GM19240 (cell line): ENCODE data around the gene MMP25.

Experiments used
- DNase-seq: peaks from one replicate; pipeline ENCODE4 v3.0.0; 2011; ENCODE audit warnings: low spot score; ENCODE audit not compliant: insufficient read length

MMP25 gene, protein sequence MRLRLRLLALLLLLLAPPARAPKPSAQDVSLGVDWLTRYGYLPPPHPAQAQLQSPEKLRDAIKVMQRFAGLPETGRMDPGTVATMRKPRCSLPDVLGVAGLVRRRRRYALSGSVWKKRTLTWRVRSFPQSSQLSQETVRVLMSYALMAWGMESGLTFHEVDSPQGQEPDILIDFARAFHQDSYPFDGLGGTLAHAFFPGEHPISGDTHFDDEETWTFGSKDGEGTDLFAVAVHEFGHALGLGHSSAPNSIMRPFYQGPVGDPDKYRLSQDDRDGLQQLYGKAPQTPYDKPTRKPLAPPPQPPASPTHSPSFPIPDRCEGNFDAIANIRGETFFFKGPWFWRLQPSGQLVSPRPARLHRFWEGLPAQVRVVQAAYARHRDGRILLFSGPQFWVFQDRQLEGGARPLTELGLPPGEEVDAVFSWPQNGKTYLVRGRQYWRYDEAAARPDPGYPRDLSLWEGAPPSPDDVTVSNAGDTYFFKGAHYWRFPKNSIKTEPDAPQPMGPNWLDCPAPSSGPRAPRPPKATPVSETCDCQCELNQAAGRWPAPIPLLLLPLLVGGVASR

DNA sequence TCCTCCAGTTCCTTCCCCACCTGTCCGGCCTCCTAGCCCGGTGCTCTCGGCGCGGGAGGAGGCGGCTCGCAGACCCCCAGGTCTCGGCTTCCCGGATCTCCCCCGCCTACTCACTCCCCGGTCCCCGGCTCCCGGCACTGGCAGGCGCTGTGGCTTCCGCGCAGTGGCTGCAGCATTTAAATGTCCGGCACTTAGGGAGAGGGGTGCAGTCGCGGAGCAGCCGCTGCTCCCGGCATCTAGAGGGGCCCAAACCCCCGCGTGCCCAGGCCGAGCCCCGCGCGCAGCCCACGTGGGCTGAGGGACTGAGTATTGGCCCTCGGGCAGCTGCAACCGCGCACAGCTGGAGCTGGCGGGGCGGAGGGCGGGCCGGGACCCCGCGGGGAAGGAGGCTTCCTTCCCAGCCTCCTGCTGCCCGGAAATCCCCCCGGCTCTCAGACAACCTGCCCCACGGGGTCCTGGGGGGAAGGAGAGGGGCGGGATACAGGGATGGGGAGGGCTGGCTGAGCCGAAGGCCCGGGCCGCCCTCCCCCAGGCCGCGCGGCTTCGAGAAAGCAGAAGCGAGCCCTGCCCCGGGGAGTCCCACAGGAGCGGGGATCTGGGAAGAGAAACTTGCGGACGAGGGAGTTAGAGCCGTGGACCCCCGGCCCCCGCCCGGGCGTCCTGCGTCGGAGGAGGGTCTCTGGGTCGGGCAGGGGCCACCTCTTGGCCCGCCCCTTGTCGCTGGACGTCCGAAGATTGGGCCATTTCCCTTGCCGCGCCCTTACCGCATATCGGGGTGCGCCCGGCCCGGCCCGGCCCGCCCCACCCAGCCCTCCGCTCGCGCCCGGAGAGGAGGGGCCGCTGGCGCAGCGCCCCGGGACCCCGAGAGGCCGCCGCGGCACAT lies at the start of gene MMP25:
Gene MMP25 (plus strand): TSS at position 804 of the 883 bp plus-strand sequence. CDS start 357 bp downstream, outside the sequence.
- no peak for DNase-seq

DNA sequence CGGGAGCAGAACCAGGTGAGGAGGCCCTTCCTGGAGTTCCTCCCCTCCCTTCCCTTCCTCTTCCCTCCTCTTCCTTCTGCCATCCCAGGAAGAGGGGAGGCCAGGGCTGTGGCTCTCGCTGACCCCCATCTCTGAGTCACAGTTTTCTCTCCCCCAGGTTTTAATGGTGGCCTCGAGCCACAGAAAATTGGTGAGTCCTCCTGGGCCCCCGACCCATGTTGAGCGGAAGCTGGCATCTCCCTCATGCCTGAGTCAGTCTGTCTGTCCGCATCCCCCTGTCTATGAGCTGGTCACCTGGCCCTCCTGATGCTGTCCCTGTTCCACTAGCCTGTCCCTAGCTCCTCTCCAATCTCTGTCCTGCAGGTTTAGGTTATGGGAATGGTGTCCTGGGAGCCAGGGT lies 46.4 kb upstream of the MMP25 start:
- DNase-seq: no peak

DNA sequence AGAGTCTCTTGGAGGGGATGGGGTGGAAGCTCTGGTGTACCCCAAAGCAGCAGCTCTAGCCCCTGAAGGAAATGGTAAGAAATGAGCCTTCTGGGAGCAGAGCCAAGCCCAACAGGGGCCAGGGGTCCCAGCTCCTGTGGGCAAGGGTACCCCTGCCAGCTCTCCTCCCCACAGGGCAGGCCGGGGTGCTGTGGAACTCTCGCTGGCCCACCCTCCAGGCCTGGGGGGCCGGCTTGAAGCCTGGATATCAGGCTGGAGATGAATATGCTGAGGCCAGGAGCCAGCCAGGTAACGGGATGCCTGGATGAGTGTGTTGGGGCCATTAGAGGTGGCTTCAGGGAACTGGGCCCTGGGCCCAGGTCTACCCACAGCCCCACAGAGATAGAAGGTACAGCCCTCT lies 45.8 kb upstream of the MMP25 start:
- no peak for DNase-seq

DNA sequence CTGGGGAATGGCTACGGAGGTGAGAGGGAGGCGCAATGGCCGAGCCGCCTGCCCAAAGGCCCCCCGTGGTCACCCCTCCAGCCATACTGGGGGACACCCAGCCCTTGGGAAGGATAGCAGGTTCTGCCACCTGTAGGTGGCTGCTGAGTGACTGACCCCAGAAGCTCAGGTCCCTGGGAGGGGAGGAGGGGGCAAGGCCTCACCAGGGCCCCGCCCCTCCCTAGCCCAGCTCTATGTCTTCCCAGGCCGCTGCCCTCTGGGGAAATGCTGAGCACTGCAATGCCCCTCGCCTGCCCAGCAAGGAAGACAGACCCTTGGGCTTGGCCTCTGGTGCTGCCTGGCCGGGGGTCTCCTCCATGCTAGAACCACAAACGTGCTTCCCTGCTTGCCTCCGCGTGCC lies 45.0 kb upstream of the MMP25 start:
- DNase-seq: no peak

DNA sequence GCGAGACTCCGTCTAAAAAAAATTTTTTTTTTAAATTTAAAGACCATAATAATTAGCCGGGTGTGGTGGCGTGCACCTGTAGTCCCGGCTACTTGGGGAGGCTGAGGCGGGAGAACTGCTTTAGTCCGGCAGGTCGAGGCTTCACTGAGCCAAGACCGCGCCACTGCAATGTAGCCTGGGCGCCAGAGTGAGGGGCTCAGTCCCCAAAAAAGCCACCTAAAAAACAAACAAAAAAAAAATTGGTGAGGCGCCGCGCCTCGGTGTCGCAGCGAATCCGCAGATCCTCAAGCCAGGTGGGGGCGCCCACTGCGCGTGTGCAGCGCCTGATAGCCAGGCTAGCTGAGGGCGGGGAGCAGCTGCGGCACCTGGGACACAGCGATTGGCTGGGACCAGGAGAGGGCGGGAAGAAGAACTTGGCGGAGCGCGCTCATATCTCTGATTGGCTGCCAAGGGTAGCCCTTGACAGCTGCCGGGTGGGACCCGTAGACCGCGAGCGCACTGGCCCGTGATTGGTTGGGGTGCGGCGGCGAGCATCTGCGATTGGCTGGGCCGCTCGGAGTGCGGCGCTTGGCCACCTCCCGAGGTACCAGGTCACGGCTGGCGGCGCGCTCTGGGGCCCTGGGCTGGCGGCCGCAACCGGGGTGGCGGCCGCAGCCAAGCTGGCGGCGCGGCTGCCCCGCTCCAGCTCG lies 42.6 kb upstream of the MMP25 start:
- peak; percentile 100 for DNase-seq

DNA sequence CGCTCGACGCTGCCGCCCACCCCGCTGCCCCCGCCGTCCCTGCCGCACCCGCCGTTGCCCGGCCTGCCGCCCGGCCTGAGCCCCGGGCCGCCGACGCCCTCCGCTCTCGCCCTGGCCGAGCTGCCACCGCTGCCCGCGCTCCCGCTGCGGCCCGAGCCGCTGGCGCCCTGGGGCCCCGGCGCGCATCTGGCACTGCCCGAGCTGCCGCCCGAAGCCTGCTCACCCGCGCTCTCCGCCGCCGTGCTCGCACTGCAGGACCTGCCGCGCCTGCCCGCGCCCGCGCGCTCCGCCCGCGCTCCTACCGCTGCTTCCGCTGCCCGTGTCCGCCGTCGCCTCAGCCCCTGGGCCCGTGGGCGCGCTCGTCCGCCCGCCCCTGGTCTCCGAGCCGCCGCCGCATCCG lies 42.0 kb upstream of the MMP25 start:
- DNase-seq: no peak

DNA sequence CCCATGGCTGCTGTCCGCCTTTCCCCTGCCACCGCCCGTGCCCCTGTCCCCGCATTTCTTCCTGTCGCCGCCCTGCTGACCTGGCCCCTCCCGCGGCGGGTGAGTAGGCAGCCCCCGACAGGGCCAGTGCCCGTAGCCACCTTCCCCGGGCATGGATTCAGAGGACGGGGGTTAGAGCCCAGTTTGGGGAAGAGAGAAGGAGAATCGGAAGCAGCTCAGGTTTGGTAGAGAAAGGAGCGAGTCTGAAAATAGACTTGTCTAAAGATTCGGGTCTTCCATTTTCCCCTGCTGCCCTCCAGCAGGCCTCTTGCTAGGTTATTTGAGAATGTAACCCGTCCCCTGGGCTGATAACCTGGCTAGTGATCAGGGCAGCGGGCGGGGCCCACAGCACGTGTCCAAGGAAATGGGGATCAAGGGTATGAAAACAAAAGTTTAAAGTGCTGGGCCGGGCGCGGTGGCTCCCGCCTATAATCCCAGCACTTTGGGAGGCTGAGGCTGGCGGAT lies 41.5 kb upstream of the MMP25 start:
- DNase-seq: no peak

DNA sequence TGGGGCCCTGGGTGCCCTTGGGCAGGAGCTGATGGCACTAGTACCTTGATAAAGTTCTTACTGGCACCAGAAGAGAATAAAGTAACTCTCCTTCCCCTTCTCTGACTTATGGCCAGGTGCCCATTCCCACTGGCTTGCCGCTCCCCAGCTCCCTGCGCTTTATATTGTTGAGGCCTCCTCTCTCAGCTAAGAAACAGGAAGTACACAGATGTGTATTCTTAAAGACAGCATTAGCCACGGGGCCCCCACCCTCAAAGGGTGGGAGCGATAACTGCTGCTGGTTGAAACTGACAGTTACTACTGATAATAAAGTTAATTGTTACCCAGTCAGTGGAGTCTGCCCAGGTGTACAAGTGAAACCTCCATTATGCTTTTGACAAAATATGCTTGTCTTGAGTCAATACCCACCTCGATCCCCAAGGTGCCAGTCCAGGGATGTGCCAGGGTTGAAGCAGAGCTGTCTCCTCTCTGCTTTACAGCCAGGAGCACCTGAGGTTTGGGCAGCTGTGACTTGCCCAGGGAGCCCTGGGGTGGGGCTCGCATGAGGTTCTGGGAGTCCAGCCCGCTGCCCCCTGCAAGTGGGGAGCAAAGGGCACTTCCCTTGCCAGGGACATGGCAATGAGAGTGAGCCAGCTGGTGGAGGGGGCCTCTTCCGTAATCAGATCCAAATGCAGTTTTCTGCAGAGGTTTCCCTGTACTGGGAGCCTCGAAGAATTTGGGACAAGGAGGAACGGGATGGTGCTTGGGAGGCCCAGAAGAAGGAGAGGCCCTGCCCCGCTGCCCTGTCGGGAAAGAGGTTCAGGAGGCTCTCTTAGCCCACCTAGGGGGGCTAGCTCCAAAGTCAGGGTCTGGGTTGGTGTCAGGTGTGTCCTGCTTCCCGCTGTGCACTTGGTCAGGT lies 39.1 kb upstream of the MMP25 start:
- DNase-seq: no peak

DNA sequence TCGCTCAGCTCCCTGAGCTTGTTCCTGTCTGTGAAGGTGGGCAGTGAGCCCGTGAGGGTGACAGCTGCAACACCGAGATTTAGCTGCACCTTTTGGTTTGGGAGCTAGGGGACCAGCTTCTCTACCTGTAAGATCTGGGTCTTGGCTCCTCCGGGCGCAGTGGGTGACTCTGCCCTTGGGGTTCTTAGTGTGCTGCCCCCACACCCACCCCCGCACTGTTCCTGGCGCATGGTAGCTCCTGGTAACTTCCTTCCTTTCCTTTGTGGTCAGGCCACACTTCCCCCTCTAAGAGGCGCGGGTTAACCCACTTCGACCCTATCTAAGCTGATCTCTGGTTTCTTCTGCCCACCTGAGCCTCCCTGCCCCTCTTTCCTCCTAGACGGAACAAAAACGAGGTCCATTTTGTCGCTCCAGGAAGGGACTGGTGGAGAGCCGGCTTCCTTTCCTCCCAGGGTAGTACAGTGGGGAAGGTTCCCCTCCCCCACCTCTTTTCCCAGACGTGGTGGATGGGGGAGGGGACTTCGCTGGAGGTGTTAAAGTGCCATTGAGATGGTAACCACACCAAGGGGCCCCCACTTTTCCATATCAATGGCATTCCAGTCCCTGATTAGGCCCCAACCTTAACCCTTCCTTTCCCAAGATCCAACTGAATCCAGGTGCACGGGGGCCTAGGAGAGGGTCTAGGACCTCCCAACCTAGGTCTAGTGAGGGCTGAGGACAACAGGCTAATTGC lies 38.2 kb upstream of the MMP25 start:
- no peak for DNase-seq

DNA sequence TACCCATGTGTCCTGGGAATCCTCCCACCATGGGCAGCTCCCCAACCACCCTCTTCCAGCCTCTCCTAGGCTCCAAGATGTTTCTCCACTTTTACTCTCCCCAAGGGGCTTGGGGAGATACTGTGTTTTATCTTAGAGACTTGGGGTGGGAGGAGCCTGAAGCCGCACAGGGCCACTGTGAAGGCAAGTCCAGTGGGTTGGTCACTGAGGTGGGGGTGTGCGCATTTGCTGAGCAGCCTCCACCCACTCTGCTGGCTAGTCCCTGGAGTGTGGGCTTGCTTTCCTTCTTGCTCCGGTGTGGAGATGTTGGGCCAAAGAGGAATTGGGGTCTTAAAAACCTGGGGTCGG lies 37.7 kb upstream of the MMP25 start:
- DNase-seq: no peak

DNA sequence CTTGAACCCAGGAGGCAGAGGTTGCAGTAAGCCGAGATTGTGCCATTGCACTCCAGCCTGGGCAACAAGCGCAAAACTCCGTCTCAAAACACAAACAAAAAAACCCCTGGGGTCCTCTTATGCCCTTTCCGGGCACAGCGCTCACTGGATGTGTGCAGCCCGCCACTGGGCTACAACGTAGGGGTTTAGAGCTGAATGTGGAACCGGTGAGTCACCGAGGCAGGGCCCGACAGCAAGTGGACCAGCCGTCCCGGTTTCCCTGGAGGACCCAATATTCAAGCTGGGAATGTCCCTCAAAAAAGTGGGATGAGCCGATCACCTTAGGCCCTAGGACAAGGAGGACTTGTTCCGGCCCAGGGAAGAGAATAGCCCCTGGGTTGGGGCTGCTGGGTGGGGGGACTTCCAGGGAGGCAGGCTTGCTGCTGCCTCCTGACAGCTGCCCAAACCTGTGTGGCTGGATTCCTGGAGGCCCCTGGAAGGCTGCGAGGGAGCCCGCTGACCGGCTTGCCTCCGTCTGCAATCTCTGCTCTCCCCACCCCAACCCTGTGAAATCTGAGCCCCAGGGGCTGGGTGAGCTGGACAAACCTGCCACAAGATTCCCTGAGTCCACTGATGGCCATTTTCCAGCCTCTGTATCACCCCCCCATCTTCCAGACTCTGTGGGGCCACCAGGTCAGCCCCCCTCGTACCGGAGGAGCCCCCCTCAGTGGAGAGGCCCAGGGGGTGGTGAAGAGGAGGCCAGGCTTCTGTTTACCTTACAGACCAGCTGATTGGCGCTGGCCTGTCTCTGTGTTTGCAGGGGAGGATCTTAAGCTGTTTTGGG lies 36.6 kb upstream of the MMP25 start:
- DNase-seq: no peak

DNA sequence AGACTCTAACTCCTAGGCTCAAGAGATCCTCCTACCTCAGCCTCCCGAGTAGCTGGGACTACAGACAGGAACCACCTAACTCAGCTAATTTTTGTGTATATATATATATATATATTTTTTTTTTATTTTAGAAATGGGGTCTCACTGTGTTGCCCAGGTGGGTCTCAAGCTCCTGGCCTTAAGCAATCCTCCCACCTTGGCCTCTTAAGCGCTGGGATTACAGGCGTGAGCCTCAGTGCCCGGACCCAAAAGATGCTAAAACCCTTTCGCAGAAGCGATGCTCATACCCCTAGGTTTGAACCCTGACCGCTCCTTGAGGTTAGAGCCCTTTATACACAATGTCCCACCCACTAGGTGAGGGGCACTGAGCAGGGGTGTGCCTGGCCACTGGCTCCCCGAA lies 35.9 kb upstream of the MMP25 start:
- DNase-seq: no peak

DNA sequence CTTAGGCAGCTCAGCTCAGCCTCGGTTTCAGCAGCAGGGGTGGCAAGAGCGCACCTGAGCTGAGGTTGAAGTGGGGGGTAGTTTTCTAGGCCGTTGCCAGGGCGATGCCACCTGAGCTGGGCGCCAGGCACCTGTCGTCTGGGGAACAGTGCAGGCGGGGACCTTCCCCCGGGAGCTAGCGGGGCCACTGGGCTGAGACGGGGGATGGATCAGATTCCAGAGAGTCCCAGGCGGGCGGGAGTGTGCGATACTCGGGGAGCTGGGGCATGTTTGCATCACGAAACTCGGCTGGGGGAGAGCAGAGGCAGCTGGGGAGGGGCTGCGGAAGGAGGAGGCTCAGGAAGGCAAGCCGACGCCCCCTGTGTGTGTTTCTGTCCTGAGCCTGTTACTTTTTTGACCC lies 34.1 kb upstream of the MMP25 start:
- DNase-seq: no peak

DNA sequence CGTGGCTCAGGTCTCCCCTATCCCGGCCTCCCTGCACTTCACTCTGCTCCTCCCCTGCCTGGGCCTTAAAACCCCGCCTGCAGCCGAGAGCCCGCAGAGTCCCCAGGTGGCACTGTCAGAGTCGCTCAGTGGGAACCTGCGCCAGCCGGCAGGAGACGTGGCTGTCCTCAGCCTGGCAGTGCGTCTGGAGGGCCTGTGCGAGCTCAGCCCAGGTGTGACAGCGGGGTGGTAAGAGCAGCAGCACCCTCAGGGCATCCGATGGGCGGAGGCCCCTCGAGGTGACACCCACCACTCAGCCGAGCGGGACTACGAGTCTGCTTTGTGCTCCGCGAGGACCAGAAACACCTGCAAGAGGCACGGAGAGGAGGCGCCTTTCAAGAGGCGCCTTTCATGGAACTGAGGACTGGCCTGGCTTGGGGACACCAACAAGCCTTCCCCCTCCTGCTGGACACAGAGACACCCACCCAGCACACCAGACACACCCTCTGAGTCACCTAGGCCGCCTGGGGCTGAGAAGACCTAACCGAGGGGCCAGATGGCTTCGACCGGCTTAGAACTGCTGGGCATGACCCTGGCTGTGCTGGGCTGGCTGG lies 33.4 kb upstream of the MMP25 start, which contains the start of gene CLDN9:
Gene CLDN9 (plus strand): TSS at position 96 of the 593 bp plus-strand sequence. CDS start 440 bp downstream, at position 536.
- DNase-seq: no peak

DNA sequence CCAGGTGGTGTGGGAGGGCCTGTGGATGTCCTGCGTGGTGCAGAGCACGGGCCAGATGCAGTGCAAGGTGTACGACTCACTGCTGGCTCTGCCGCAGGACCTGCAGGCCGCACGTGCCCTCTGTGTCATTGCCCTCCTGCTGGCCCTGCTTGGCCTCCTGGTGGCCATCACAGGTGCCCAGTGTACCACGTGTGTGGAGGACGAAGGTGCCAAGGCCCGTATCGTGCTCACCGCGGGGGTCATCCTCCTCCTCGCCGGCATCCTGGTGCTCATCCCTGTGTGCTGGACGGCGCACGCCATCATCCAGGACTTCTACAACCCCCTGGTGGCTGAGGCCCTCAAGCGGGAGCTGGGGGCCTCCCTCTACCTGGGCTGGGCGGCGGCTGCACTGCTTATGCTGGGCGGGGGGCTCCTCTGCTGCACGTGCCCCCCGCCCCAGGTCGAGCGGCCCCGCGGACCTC lies 32.8 kb upstream of the MMP25 start:
- DNase-seq: no peak

DNA sequence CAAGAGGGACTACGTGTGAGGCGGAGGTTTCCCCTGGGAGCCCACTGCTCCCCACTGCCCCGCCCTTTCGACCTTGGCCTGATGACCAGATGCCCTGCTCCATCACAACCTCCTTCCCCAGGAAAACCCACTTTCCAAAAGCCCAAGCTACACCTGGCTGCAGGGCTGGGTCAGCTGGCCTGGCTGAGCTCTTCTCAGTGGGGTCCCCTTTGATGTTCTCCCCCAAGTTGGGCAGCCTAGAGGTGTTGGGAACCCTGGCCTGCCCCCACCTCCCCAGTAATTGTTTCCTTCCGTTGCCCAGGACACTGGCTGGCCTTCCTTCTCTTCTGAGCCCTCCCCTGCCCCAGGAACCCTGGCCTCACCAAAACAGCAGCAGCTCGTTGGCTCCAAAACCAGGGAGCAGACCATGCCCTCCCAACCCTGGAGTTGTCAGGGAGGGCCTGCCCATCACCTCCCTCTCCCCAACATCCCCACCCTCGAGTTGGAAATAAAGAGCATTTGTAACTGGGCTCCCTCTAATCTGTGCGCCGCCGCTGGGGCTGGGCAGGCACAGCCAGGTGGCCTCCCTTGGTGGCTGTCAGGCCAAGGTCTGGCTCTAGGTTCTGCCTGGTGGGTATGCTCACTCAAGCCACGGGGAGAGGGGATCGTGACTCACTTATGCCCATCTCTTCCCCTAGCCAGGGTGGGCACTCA lies 32.2 kb upstream of the MMP25 start:
- no peak for DNase-seq

DNA sequence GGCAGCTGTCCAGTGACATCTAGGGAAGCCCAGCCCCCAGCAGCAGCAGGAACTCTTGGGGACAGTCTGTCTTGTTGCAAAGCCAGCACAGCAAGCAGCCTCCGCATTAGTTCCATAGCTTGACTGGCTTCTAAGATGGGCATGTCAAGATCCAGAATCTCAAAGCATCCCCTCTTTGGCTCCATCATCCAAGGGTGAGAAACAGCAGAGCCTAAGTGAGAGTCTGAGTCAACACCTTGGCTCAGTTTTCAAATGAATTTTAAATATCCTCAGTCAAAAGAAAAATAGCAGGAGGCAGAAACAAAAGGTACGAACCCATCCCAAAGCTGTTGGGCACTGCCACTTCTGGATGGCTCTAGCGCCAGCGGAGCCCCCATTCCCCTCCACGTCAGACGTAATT lies 31.4 kb upstream of the MMP25 start:
- DNase-seq: no peak
